A172 (cell line): ENCODE measurements around the gene ADGRV1. TPM values are rescaled to one million over a fixed set of nuclear protein-coding genes. Genes with fewer than 3 reads are reported as not detected.
"Not testable (repeated sequence)": the region's sequence is repeated elsewhere in the genome, so short reads cannot be mapped to it uniquely, and the experiment has no call there.

Source experiments
- DNase-seq: peaks from one replicate; pipeline ENCODE4 v3.0.0-alpha.2; 2015; ENCODE audit warnings: low spot score
- total RNA-seq: library from RNA; depleted of rRNA; stranded (reverse); fragments of >200 nt; shearing (Covaris generic); gene quantifications from 2 replicates; pipeline ENCODE4 v1.2.3, GENCODE V29; 2014

The ADGRV1 gene
- total RNA-seq, 1 experiment from 2014 or later = not detected

DNA sequence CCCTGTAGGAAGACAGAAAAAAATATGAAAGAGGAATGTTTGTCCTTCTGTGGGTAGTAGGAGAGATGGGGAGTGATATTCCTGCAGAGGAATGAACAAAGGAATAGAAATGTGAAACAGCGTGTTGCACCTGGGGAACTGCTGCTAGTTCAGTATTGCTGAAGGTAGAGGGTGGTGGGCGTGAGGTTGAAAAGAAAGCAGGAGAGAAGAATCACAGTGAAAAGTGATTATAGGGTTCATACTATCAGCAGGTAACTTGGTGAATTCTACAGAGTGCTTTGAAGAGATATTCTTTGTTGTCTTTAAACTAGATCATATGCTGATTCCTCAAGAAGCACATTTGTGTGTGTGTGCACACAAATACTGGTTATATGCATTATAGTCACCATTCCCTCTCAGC lies 95.6 kb downstream of the ADGRV1 start:
- no peak for DNase-seq

DNA sequence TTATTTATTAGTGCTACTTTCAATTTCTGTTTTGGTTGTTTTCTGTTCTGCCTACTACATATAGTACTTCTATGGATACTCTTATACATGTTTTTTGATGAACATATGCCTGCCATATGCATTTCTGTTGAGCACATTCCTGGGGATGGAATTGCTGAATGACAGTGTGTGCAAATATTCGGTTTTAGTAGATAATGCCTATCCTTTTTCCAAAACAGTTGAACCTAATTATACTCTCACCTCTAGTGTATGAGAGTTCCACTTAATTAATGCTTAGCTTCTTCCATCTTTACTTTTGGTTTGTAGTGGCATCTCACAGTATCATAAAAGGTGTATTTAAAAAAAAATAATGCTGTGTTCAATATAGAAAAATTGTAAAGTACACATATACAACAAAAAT lies 96.8 kb downstream of the ADGRV1 start:
- DNase-seq = no peak

DNA sequence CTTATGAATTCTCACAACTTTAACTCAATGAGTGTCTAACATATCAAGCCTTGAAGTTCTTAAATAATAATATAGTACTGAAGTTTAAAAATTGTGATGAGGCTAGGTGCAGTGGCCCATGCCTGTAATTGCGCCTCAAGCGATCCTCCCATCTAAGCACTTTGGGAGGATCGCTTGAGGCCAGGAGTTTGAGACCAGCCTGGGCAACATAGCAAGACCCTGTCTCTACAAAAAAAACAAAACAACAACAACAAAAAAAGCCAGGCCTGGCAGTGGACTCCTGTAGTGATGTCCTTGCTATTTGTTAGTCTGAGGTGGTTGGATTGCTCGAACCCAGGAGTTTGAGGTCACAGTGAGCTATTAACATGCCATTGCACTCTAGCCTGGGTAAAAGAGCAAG lies 98.4 kb downstream of the ADGRV1 start:
- no peak for DNase-seq

DNA sequence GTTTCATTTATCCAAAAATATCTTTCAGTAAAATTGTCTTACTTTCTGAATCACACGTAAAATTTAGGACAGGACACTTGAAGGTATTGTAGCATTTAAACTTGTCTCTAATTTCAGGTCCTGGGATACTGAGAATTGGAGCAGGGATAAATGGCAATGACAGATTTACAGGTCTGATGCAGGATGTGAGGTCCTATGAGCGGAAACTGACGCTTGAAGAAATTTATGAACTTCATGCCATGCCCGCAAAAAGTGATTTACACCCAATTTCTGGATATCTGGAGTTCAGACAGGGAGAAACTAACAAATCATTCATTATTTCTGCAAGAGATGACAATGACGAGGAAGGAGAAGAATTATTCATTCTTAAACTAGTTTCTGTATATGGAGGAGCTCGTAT lies 99.2 kb downstream of the ADGRV1 start:
- no peak for DNase-seq

DNA sequence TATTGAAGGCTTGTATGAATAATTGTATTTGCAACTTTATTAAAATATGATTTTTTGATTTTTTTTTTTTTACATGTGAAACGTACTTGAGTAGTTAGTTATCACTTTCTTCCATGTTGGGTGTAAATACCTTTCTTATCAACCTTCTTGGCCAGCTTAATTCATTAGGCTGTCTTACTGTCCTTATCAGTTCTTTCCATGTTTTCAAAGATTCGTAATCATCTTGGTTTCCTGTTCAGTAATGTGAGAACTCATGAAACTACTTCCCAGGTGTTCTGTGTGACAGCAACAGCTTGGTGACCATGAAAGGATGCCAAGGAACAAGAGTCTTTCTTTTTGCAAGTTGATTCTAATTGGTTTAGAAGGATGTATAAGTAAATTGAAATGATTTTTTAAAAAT lies 100.0 kb downstream of the ADGRV1 start:
- DNase-seq = no peak

DNA sequence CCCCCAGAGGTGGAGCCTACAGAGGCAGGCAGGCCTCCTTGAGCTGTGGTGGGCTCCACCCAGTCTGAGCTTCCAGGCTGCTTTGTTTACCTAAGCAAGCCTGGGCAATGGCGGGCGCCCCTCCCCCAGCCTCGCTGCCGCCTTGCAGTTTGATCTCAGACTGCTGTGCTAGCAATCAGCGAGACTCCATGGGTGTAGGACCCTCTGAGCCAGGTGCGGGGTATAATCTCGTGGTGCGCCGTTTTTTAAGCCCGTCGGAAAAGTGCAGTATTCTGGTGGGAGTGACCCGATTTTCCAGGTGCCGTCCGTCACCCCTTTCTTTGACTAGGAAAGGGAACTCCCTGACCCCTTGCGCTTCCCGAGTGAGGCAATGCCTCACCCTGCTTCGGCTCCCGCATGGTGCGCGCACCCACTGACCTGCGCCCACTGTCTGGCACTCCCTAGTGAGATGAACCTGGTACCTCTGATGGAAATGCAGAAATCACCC lies 109.5 kb downstream of the ADGRV1 start:
- not testable (repeated sequence) for DNase-seq

DNA sequence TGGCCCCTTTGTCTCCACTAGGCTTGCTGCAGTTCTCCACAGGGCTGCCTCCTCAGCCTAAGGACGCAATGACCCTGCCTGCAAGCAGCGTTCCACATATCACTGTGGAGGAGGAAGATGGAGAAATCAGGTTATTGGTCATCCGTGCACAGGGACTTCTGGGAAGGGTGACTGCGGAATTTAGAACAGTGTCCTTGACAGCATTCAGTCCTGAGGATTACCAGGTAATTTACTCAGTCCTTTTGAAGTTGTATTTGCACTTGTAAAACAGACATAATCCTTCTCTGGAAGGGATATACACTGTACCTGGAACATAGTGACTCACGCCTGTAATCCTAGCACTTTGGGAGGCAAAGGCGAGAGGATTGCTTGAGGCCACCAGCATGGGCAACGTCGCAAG lies 116.6 kb downstream of the ADGRV1 start:
- DNase-seq = no peak

DNA sequence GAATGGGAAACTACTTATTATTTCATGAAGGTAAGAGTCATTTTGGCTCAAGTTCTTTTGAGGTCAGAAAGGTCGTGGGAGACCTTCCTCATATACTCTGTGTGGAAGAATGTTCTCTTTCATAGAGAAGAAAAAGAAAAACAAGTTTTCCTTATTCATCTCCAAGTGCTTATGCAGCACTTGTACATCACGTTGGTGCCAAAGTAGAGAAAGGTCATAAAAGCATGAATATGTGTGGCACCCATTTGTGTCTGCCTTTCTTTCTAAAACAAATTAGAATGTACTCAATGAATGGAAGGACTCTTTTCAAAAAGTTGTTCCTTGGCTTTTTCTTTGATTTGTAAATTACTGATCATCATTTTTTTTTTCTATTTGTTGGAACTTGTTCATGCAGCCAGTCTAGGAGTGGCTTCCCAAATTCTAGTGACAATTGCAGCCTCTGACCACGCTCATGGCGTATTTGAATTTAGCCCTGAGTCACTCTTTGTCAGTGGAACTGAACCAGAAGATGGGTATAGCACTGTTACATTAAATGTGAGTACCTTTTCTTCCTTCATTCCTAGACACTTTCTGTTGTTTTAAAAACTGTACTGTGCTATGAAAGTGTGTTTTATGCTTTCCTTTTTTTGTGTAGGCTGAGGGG lies 122.4 kb downstream of the ADGRV1 start:
- DNase-seq = no peak

DNA sequence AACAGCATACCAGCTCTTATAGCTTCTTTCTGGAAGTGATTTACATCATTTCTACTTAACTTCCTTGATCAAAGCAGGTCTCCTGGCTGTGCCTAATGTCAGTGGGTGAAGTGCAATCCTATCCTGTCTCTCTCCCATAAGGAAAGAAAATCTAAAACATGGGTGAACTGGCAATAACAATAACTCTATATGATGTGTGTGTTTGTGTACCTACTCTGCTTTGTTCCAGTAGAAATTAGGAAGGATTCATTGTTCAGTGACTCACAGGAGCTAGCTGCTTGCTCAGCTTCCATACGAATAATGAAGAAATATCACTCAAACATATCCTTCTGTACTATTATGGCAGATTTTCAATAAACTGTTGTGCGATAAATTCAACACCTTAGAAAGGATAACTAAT lies 123.7 kb downstream of the ADGRV1 start:
- no peak for DNase-seq

DNA sequence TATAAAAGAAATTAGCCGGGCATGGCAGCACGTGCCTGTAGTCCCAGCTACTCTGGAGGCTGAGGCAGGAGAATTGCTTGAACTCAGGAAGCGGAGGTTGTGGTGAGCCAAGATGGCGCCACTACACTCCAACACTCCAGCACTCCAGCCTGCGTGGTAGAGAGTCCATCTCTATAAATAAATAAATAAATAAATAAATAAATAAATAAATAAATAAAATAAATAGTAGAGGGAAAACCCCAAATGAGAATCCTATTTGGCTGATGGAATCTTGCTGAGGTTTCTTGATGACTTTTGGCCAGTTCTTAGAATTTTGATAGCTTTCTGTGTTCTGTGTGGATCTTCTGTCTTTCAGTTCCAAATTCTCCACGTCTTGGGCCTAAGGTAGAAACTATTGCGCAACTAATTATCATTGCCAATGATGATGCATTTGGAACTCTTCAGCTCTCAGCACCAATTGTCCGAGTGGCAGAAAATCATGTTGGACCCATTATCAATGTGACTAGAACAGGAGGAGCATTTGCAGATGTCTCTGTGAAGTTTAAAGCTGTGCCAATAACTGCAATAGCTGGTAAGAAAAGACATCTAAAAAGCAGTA lies 126.9 kb downstream of the ADGRV1 start:
- DNase-seq = no peak

DNA sequence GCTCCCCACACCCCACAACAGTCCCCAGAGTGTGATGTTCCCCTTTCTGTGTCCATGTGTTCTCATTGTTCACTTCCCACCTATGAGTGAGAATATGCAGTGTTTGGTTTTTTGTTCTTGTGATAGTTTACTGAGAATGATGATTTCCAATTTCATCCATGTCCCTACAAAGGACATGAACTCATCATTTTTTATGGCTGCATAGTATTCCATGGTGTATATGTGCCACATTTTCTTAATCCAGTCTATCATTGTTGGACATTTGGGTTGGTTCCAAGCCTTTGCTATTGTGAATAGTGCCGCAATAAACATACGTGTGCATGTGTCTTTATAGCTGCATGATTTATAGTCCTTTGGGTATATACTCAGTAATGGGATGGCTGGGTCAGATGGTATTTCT lies 127.8 kb downstream of the ADGRV1 start:
- DNase-seq = not testable (repeated sequence)

DNA sequence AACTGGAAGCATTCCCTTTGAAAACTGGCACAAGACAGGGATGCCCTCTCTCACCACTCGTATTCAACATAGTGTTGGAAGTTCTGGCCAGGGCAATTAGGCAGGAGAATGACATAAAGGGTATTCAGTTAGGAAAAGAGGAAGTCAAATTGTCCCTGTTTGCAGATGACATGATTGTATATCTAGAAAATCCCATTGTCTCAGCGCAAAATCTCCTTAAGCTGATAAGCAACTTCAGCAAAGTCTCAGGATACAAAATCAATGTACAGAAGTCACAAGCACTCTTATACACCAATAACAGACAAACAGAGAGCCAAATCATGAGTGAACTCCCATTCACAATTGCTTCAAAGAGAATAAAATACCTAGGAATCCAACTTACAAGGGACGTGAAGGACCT lies 128.9 kb downstream of the ADGRV1 start:
- not testable (repeated sequence) for DNase-seq

DNA sequence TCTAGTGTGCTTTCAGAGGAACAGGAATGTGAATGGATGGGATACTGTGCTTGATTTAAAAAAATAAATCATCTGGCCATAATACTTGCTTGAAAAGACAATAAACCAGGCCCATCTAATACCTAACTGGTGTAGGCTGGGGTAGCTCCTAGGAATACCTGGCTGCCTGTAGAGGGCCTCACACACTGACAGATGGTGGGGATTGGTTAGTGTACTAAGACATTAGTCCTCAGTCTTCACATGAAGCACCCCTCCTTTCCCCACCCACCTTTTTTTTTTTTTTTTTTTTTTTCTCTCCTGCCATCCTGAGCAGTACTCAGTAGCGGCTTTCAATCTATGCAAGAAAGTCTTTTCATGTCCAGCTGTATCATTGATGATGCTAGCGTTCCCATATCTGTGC lies 130.5 kb downstream of the ADGRV1 start:
- DNase-seq = no peak

DNA sequence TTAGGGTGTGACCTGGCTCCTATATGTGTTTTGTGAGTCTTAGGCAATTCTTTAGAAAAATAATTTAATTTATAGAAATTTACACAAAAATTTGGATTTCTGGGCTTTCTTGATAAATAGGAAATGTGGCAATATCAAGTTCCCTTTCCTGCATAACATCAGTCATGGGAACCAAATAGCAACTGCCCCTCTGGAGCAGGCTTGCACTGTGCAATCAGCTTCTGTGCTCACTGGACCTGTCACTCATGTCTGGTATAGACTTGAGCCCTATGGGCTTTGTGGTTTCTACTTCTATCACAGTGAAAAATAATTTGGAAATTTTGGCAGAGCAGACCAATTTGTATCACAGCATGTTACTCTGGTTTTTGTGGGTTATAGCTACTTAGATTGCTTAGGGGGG lies 131.7 kb downstream of the ADGRV1 start:
- DNase-seq = no peak

DNA sequence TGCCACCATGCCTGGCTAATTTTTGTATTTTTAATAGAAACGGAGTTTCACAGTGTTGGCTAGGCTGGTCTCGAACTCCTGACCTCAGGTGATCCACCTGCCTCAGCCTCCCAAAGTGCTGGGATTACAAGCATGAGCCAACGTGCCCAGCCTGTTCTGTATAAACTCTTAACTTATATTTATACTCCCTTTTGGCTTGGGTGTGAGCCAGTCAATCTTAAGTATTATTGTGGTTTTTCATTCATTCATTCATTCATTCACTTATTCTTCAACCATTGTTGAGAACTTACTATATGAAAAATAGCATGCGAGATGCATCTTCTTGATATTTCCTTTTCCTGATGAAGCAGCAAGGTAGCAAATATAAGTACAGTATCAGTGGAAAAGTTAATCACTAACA lies 132.9 kb downstream of the ADGRV1 start:
- DNase-seq = no peak

DNA sequence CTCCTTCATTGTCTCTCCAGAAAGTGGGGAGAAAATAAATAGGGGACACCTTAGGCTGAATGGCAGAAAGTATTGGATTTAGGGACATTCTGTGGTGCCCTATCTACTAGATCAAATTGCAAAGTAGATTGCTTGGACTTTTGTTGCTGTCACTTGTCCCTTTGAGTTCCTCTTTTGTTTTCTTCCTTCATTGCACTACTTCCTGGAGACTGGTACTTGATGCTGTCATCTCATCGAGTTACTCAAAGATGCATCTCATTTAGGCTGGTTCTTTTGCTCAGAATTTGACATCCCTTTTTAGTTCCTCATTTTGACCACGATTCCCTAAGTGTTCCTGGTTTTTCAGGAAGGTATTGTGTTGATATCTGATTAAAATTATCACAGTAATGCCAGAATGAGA lies 137.6 kb downstream of the ADGRV1 start:
- no peak for DNase-seq

DNA sequence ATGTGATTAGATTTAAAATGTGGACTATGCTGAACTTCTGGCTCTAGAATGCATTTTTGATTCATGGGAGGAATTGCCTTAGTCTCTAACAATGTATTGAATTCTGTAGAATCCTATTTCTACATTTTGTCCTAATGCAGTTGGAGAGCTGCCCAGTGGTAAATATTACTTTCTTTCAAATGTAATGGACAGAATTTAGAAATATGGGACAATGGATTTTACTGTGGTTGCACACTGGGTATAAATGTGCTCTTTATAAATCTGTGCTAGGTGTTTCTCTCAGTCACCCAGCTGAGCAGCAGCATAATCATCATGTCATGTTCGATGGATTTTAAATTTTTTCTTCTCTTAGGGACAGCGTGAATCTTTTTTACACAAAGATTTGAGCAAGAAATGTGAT lies 141.7 kb downstream of the ADGRV1 start:
- no peak for DNase-seq

DNA sequence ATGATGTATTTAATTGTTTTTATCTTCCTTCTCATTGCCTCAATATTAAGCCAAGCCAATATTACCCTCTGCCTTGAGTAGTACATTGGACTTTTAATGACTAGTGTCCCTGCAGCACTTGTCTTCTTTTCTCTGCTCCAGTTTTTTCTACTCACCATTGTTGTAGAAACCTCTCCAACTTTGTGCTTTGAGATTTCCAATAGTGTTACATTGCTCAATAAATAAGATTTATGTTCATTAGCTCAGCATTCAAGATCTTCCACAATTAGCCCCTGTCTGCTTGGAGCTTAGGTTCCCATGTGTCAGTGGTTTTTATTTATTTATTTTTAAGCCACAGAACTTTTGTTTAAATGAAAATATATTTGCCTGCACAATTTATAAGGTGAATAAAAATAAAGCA lies 145.3 kb downstream of the ADGRV1 start:
- DNase-seq = no peak

DNA sequence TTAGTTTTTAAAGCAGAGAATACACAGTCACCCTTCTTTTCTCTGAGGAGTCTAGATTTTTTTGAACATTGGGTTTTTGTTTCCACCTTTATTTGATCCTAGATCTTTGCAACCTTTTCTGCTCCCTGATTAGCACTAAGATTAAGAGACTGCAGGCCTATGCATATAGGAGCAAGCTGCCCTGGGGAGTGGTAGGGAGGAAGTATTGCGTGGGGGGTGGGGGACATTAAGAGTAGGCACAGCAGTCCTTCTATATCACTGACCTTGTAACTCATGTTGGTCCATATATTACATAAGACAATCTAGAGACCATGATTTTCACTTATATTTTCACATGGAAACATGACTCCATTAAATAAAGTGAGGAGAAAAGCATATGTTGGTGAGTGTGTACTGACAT lies 149.1 kb downstream of the ADGRV1 start:
- DNase-seq = no peak

DNA sequence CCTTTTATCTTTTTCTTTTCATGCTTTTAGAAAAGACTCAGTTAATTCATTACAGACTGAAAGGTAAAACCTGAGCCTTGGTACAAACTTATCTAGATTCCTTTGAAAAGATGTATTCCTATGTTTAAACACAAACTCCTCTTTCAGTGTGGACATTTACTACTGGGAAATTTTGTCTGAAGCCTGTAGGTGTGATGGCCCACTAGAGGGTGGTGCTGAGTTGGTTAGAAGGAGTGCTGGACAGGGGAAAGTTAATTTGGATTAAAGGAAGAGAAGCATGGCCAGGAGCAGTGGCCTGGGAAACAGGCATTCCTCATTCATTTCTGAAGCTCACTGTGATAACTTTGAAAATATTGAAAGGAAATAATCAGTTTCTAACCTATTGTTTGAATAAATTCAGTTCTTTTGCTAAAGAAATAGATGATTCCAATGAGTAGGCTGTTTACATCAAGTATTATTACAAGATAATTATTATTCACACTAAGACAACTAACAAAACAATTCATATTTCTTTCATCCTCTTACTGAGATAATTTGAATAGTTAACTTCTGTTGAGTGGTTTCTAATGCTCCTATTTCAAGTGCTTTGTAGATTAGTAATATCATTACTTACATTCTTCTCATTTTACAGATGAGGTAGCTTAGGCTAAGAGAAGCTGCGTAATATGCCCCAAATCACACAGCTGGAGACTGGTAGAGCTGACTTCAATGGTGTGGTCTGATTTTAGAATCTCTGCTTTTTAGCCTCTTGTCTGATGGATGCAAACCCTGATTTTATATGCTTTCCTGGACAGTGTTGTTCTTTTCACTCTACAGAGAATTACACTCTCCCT lies 150.9 kb downstream of the ADGRV1 start:
- peak; percentile 63 for DNase-seq

DNA sequence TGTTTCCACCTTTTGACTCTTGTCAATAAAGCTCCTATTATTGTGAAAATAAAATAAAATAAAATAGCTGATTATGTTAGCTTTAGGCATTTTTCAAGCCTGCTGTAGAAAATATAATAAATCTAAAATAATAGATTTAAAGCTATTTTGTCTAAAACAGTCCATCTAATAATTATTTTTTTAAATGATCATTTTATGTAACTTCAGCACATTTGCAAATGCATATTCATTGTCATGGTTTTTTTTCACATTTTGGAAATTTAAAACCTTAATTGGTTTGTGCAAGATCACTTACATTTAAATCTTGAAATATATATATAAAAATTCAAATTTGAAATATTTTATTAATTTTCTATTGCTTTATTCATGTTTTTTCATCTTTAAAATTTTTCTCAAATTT lies 159.8 kb downstream of the ADGRV1 start:
- DNase-seq = no peak

DNA sequence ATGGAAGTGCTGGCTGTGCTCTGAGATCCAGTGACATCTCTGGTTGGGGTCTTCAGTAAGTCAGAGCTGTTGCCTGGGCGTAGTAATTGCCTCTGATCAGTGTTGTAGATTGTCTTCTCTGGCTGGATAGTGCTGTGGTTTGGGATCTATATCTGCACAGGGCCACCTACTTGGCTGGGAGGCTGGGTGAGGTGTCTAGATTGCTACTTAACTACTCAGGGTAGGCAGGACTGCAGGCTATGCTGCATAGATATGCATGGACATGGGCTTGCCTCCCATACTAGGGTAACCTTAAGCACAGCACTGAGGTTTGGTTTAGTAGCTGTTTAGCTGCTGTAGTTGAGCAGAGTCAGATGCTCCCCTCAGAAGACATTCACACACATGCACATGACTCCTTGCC lies 181.0 kb downstream of the ADGRV1 start:
- no peak for DNase-seq

DNA sequence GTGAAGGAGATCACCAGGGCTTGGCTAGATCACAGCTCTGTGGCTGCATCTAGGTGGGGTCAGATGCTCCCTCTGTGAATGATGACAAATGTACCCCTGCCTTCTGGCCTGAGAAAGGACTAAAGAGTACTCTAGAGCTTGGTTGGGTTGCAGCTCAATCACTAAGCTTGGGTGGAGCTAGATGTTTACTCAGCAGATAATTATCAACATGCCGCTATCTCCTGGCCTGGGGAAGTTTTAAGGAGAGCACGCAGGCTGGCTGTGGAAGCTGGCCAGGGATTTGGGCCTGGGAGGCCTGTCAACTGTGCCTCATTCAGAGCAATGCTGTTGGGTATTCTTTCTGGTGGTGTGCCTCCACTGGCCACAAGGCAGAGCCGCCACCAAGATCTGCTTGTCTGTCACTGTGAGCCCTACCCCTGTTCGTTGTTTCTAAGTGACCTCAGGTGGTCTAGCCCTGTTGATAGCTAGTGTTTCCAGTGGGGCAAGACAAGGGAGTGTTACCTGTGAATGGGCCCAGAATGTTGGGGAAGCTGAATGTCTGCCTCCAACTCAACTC lies 181.7 kb downstream of the ADGRV1 start:
- DNase-seq = no peak
